Right renal cortex interstitium (tissue), 3 donors: ENCODE data around the gene ABCD1. TPM values are rescaled to one million over a fixed set of nuclear protein-coding genes. Genes with fewer than 3 reads are reported as not detected.
"Not testable (repeated sequence)": the region's sequence is repeated elsewhere in the genome, so short reads cannot be mapped to it uniquely, and the experiment has no call there.

Source experiments
- DNase-seq, 3 donors: peaks; one replicate each; pipeline ENCODE4 v3.0.0-alpha.2; 2013; ENCODE audit warnings: low read depth in 3 of 3, low spot score in 2 of 3
- polyA plus RNA-seq, 3 donors: library from polyadenylated mRNA; unstranded; fragments of 120-200 nt; gene quantifications; one replicate each; pipeline ENCODE4 v1.2.1, GENCODE V29; 2013; ENCODE audit not compliant: insufficient read length in 3 of 3

Gene ABCD1
- polyA plus RNA-seq, 3 donors = 7.2 to 7.7 (median 7.4) TPM

DNA sequence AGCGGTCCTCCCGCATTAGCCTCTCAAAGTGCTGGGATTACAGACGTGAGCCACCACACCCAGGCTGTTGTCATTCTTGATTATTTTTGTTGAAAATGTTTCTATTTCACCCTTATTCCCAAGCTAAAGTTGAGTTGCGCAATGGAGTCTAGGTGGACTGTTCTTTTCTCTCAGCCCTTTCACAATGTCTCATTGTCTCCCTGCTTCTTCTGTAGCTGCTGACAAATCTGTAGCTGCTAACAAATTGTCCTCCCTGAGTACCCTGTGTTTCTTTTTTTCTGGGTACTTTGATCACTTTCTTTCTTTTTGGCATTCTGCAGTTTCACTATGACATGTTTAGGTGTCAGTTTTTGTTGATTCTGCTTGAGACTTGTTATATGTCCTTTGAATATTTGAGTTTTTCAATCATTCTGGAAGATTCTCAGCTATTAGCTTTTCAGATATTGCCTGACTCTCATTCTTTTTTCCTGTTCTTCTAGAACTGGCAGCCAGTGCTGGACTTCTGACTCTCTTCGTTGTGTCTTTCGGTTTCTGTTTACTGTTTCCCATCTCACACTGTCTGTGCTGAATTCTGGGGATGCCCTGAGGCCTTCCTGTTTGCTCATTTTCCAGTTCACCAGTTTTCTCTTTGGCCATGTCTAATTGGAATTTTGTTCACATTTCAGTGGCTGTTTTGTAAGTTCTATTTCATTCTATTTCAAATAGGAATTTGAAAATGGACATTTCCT is 6.6 kb downstream of the ABCD1 start:
- DNase-seq = no peak

- DNase-seq = no peak
These were observed 7.2 kb downstream of the ABCD1 start for GRCh38 chrX:153731845-153732215.

GRCh38 chrX:153732401-153732800 is 7.7 kb downstream of the ABCD1 start:
- no peak for DNase-seq

DNA sequence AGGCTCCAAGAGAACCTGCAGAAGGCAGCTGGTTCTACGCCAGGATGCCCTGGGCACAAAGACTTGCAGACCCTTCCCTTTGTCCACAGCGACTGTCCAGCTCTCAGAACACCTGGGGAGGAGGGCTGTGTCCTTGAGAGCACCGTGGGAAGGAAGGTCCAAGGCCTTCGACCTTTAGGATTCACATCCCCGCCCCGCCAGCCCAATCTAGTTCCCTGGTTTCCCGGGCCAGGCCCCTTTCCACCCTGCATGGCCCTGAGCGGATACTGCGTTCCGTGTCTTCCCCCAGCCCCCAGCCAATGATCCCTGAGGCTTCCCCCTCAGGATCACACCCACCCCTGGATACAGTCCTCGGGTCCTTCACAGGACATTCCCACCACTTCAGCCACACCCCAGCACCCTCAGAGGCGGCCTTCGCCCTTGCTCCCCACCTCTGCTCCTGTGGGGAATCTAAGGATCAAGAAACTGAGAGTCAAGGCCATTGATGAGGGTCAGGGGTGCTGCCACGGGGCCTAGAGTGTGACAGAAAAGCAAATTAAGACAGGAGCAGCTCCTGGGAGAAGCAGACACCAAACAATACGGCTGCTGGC is 9.1 kb downstream of the ABCD1 start:
- DNase-seq = no peak

GRCh38 chrX:153734871-153735270 is 10.2 kb downstream of the ABCD1 start:
- DNase-seq = no peak

DNA sequence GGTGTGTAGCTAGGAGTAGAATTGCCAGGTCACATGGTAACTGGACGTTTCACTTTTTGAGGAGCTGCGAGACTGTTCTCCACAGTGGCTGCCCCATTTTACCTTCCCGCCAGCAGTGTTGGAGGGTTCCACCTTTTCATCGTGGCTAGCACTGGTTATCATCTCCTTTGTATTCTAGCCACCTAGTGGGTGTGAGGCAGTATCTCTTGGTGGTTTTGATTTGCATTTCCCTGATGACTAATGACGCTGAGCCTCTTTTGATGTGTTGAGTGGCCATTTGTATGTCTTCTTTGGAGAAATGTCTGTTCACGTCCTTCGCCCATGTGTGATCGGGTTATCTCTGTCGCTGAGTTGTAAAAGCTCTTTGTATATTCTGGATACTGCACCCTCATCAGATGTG is 10.6 kb downstream of the ABCD1 start:
- DNase-seq = no peak

DNA sequence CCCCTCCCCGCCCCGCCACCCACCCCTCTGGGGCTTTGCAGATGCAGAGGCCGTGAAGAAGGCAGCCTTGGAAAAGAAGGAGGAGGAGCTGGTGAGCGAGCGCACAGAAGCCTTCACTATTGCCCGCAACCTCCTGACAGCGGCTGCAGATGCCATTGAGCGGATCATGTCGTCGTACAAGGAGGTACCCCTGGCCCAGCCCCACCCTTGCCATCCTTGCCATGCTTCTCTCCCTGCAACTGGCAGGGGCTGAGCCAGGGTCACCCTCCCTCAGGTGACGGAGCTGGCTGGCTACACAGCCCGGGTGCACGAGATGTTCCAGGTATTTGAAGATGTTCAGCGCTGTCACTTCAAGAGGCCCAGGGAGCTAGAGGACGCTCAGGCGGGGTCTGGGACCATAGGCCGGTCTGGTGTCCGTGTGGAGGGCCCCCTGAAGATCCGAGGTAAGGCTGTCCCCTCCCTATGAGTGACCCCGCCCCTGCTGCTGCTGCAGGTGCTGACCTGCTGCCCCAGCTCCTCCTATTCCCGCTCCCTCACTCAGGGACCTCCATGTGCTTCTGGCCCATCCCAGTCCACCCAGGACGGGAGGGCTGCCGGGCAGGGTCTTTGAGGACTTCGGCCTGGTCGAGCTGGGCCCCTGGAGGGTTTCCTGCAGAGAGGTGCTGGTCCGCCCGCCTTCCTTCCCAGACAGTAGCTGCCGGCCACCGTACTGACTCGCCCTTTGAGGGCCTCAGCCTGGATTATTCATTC is 11.6 kb downstream of the ABCD1 start:
- no peak for DNase-seq

GRCh38 chrX:153736871-153737441 is 12.3 kb downstream of the ABCD1 start:
- no peak for DNase-seq

DNA sequence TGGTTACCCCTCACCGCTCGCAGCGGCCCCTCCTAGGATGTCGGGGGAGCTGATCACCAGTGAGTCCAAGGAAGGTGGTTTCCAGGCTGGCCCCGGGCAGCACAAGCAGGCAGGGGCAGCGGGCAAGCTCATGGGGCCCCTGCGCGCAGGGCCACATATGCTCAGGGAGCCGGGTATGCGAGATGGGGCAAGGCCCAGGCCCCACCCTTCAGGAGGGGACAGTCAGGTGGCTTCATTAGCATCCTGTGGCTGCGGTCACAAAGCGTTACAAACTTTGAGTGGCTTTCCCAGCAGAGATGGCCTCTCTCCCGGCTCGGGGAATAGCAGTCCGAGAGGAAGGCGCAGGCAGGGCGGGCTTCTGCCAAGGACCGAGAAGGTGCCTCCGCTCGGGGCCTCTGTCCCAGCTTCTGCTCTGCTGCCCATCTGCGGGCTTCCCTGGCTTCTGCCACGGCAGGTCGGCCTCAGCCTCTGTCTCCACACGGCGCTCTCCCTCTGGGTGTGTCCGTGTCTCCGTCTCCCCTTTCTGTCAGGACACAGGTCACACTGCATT is 13.5 kb downstream of the ABCD1 start:
- no peak for DNase-seq

DNA sequence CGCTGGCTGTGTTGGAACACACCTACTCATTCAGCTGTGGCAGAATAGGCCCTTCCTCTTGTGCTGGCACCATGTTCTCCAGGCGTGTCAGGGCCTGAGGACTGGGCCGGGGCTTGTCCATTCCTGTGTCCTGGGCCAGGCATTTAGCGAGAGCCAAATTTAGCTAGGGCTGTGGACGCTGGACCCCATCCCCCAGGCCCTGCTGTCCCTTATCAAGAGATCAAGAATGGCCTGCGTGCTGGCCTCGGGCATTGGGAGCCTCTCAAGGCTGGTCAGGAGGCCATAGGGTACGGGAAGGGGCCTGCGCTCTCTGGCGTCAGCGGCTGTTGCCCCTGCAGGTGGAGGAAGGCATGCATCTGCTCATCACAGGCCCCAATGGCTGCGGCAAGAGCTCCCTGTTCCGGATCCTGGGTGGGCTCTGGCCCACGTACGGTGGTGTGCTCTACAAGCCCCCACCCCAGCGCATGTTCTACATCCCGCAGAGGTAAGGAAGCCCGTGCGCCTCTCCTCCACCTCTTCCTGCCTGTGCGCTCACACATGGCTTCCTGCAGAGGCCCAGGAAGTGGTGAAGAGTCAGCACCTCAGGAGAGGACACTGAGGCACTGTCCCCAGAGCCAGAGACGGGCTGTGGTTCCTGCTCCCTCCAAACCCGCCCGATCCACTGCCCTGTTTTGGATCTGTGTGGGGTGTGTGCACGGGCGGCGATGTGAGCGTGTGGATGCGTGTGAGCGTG is 15.3 kb downstream of the ABCD1 start:
- no peak for DNase-seq

- DNase-seq = no peak
These were observed 16.1 kb downstream of the ABCD1 start for GRCh38 chrX:153740631-153741222.

GRCh38 chrX:153741446-153741845 is 16.8 kb downstream of the ABCD1 start:
- no peak for DNase-seq

- not testable (repeated sequence) for DNase-seq
These were observed 17.5 kb downstream of the ABCD1 start for GRCh38 chrX:153742111-153742510.

- not testable (repeated sequence) for DNase-seq
These were observed 18.3 kb downstream of the ABCD1 start for GRCh38 chrX:153742796-153743467.

DNA sequence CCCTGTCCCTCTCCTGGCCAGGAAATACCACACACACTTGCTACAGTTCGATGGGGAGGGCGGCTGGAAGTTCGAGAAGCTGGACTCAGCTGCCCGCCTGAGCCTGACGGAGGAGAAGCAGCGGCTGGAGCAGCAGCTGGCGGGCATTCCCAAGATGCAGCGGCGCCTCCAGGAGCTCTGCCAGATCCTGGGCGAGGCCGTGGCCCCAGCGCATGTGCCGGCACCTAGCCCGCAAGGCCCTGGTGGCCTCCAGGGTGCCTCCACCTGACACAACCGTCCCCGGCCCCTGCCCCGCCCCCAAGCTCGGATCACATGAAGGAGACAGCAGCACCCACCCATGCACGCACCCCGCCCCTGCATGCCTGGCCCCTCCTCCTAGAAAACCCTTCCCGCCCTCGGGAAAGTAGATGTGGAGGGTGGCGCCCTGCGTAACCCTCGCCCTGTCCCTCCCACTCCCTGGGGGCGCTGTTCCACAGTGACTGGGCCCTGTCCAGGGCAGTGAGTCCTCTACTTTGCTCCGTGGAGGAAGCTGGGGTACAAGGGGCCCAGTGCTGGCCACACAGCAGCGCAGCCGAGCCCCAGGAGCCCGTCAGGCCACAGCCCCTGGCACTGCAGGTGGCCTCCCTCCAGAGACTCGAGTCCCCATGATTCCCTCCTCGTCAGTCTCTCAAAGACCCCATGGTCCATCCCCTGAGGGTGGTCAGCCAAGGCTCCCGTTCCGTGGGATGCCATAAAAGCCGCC is 19.0 kb downstream of the ABCD1 start:
- not testable (repeated sequence) for DNase-seq

GRCh38 chrX:153744210-153745066 is 19.8 kb downstream of the ABCD1 start:
- no peak for DNase-seq

DNA sequence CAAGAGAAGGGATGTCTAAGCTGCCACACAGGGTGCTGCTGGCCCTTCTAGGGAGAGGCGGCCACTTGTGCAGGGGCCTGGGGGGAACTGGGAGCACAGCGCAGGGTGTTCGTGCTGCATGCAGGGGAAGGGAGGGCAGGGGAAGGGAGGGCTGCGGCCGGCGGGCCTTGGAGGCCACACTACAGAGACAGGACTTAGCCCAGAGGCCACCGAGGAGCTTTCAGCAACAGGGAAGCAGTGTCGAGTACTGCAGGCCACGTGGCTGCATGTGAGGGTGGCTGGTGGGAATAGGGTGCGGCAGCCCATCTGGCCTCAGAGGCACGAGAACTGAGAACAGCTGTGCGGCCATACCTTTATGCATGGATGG is 20.4 kb downstream of the ABCD1 start:
- DNase-seq = not testable (repeated sequence)

DNA sequence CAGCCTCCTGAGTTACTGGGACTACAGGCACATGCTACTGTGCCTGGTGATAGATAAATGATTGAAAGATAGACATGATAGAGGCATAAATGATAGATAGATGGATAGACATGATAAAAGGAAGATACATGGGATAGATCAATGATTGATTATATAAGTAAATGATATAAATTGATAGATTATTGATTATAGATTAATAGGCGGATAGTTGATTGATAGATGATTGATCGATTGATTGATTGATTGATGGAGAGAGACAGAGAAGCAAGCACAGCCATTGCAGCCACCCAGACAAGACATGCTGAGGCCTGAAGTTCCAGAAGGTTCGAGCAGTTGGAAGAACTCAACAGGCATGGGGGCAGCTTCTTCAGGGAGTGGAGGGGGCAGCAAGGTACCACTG is 21.7 kb downstream of the ABCD1 start:
- no peak for DNase-seq
